Adrenal gland (tissue), 5 donors: ENCODE measurements around the gene KLF7.

ENCODE experiments used
- CTCF ChIP-seq, 6 experiments: fragments of 450-650 bp in 4 of 6; fragments of 200-600 bp in 2 of 6; sonication (generic) in 1 of 6; IDR thresholded peaks; 1 replicate in 5 of 6; 2 replicates in 1 of 6; pipeline versions ENCODE4 v1.5.1 to v1.8.0; 2016 to 2021; ENCODE audit warnings: antibody characterized with exemption in 6 of 6, mild to moderate bottlenecking in 2 of 6, moderate library complexity in 1 of 6
- POLR2A ChIP-seq, 2 donors: fragments of 450-650 bp; IDR thresholded peaks; one replicate each; pipeline ENCODE4 v1.6.1; 2017; ENCODE audit warnings: antibody characterized with exemption in 2 of 2, mild to moderate bottlenecking in 2 of 2, moderate library complexity in 1 of 2
- donor health status: DM: no; HTN: no; CAD: no.

- no peak for TF ChIP-seq CTCF (IDR thresholded peaks at IDR 0.05)
- no peak for TF ChIP-seq POLR2A (IDR thresholded peaks at IDR 0.05)
These were observed 126.5 kb downstream of the KLF7 start for GRCh38 chr2:207039225-207039624.
